GM21528 (cell line): Measurements from ENCODE around the gene MYO7A.

Experiments used
- ATAC-seq: cut with Tn5 transposase; IDR thresholded peaks from one replicate; pipeline ENCODE4 v1.9.1; 2021; ENCODE audit warnings: mild to moderate bottlenecking, moderate library complexity; ENCODE audit not compliant: unreplicated experiment, low FRiP score

MYO7A gene

GRCh38 chr11:77110836-77111235 is 17.2 kb upstream of the MYO7A start:
- ATAC-seq, result no peak

DNA sequence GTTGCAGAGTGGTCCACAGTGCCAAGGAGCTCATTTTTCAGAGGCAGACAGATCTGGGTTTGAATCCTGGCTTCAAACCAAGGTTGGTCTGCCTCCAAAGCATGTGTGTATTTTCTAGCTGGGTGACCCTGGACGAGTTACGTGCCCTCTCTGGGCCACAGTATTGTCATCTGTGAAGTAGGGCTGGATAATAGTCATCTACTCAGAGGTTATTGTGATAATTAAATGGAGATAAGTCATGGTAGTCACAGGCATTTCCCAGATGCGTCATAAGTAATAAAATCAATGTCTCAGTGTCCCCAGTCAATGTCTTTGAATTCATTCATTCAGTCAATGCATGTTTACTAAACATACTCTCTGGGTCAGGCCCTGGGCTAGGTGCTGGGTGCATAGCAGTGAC is 16.8 kb upstream of the MYO7A start:
- ATAC-seq, result no peak

DNA sequence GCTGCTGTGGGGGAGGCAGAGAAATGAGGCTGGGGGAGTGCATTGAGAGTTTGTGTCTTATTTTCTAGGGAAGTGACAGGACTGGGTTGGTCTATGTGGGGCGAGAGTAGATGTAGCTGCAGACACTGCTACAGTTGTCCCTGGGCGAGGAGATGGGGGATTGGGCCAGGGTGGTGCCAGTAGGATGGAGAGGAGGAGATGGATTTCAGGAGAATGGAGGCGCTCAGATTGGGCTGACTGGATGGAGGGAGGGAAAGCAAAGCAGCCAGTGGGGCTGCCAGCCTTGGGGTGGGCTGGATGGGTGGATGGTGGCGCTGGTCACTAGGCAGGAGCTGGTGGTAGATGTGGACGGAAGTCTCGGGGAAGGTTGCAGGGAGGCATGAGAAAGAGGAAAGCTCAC is 16.1 kb upstream of the MYO7A start:
- no peak for ATAC-seq

DNA sequence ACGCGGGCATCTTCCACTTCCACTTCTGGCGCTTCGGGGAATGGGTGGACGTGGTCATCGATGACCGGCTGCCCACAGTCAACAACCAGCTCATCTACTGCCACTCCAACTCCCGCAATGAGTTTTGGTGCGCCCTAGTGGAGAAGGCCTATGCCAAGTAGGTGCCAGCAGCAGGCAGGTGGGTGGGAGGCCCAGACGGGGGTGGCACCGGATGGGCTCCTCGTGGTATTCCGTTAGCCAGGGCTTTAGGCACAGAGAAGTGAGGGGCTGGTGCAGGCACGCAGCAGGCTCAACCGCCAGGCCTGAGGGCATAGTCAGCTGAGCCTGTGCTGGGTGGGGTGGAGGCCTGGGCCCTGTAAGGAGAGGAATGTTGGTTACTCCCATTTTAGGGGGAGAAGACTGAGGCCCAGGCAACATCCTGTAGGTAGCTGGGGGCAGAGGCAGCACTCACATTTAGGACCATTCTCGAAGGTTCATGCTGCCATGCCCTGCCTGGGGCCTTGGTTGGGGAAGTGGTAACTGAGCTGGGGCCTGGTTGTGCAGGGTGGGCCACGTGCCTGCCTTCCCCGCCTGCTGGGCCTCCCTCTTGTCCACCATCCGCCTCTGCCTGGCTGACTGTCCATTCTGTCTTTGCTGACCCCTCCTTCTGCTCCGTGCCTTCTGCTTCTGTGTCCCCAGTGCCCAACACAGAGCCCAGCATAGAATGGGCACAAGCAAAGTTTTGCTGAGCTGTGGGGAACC is 15.2 kb upstream of the MYO7A start:
- ATAC-seq, result no peak

- ATAC-seq, result no peak
These were observed 14.5 kb upstream of the MYO7A start for GRCh38 chr11:77113382-77114088.

DNA sequence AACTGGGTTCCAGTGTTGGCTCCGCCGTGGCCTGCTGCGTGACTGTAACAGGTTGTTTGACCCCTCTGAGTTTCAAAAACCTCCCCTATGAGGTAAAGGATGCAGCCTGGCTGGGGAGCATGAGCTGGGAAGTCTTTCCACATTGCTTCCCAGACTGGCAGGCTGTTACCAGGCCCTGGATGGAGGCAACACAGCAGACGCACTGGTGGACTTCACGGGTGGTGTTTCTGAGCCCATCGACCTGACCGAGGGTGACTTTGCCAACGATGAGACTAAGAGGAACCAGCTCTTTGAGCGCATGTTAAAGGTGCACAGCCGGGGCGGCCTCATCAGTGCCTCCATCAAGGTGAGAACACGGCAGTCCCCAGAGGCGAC is 14.0 kb upstream of the MYO7A start:
- no peak for ATAC-seq

DNA sequence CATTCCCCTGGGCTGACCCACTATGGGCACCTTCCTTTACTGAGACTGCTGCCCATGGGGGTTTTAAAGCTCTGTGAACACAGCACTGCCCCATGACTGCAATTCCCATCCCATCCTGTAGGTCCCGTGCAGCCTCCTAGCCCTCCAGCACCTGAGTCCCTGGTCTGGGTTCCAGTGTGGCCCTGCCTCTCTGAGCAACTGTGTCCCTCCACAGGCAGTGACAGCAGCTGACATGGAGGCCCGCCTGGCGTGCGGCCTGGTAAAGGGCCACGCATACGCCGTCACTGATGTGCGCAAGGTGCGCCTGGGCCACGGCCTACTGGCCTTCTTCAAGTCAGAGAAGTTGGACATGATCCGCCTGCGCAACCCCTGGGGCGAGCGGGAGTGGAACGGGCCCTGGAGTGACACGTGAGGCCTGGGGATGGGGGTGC is 12.8 kb upstream of the MYO7A start:
- no peak for ATAC-seq

DNA sequence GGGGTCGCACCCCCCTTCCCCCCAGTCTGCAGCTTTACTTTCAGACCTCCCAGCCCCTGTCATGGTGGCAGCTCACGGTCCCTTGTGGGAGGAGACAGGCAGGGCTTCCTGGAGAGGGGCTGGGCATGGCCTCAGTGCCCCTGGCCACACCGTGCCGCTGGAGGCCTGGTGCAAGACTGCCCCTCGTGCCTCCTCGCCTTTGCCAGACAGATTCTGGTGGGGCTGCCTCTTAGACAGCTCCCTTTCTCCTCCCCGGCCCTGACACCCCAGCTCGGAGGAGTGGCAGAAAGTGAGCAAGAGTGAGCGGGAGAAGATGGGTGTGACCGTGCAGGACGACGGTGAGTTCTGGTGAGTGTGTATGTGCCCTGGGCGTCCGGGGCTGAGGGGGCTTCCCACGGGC is 12.1 kb upstream of the MYO7A start:
- no peak for ATAC-seq

DNA sequence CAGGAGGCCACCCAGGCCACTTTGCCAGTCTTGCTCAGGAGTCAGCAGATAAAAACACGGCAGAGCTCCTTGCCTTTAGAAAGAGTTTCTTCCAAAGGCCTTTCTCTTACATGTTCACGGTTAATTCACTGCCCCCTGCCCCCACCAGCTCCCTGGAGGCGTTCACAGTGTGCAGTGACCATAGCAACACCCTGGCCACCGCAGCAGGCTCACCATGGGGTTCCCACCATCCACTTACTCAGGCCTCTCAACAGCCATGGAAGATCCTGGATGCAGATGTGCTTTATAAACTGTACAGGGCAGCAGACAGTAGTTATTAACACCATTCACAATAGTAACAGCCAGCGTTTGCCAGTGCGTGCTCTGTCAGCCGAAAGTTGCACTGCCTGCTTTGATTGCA is 10.6 kb upstream of the MYO7A start:
- no peak for ATAC-seq

DNA sequence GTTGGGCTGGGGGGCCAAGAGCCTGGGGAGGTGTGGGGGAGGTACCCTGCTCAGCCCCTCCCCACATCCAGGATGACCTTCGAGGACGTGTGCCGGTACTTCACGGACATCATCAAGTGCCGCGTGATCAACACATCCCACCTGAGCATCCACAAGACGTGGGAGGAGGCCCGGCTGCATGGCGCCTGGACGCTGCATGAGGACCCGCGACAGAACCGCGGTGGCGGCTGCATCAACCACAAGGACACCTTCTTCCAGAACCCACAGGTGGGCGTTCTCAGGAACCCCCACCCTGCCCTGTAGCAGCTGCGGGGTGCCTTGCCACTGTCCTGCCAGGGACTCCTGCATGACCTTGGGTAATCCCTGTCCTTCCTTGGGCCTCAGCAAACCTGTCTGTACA is 10.0 kb upstream of the MYO7A start:
- no peak for ATAC-seq

DNA sequence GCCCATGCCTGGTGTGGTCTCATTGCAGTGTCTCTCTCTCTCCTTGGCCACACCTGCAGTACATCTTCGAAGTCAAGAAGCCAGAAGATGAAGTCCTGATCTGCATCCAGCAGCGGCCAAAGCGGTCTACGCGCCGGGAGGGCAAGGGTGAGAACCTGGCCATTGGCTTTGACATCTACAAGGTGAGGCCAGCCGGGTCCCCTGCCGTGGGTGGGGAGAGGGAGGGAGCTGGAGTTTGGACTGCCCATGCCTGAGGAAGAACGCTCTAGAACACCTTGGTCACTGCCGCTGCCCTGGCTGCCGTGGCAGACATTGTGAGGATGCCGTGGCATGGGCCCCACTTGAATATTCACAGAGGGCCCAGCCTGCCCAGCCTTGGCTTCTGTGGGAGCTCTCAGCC is 9.1 kb upstream of the MYO7A start:
- ATAC-seq, result no peak

DNA sequence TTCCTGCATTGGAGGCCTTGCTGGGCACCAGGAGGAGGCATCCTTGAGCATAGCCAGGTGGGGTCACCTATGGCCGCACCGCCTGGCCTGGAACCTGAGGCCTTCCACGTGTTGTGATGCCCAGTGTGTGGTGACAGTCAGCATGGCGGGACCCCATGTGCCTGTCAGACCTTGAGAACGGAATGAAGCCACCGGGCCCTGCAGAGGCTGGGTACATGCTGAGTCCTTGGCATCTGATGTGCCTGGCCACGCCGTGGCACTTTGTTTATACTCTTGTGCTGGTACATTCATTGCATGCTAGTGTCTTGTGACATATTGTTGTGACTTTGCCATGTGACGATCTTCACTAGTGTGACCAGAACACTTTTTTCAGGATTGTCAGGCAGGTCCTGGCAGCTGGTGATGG is 8.5 kb upstream of the MYO7A start:
- ATAC-seq, result no peak

DNA sequence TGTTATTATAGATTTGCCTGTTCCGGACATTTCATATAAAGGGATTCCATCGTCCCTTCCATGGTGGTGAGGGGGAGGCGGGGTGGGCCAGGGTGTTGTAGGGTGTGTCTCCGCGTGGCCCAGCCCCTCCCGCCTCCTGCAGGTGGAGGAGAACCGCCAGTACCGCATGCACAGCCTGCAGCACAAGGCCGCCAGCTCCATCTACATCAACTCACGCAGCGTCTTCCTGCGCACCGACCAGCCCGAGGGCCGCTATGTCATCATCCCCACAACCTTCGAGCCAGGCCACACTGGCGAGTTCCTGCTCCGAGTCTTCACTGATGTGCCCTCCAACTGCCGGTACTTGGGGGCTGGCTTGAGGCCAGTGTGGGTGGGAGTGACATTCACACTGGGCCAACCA is 7.5 kb upstream of the MYO7A start:
- ATAC-seq, result no peak

GRCh38 chr11:77121096-77121640 is 6.9 kb upstream of the MYO7A start:
- no peak for ATAC-seq

DNA sequence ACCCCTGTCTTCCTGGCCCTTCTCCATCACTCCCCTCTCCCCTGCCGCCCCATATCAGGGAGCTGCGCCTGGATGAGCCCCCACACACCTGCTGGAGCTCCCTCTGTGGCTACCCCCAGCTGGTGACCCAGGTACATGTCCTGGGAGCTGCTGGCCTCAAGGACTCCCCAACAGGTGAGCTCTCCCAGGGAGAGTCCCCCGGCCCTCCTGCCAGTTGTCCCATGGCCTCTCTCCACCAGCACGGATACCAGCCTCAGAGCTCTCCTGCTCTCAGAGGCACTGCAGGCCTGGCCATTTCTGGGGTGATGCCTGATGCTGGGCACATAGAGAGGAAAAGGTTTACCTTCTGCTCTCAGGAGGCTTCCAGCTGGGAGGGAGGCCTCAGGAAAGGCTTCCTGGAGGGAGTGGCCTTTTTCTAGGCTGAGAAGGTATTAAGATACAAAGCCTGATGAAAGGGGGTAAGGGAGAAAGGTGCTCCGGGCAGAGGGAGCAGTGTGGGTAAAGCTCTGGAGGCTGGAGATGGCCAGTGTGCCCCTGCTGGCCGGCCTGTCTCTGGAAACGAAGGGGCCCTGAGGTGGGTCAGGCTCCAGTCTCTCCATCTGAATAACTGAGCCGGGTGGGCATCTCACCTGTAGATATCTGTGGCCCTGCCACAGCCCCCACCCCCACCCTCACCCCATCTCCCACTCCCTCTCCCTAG is 6.0 kb upstream of the MYO7A start:
- ATAC-seq, result no peak

DNA sequence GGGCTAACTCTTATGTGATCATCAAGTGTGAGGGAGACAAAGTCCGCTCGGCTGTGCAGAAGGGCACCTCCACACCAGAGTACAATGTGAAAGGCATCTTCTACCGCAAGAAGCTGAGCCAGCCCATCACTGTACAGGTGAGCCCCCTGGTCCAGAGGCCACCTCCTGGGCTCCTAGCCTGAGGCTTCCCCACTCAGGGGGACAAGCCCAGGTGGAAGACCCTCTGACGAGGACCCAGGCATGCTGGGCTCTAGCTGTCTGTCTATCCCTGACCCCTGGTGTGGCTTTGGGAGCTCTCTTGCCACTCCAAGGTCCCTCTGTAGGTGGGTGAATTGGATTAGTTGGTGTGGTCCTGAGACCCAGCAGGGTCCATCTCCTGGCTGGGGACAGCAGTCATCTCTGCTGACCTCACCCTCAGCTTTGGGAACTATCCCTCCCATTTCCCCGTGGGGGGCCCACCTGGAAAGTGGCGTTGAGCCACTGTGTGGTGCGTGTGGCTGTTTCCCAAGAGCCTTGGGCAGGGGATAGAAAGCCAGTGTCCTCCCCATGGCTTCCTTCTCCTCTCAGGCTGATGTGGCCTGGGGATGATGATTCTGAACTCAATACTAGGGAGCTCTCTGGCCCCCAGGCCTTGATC is 5.4 kb upstream of the MYO7A start:
- ATAC-seq, result no peak

DNA sequence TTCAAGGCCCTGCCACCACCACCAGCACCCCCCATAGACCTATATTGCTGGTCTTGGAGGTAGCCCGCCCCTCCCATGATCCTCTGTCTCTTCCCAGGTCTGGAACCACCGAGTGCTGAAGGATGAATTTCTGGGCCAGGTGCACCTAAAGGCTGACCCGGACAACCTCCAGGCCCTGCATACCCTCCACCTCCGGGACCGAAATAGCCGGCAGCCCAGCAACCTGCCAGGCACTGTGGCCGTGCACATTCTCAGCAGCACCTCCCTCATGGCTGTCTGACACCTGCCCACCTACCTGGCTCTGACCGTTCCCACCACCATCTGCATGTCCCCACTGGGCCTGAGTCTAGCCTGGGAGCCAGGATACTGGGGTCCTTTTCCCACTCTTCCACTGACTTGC is 4.5 kb upstream of the MYO7A start:
- no peak for ATAC-seq

GRCh38 chr11:77124041-77124440 is 4.0 kb upstream of the MYO7A start:
- ATAC-seq, result no peak

- ATAC-seq, result no peak
These were observed 3.6 kb upstream of the MYO7A start for GRCh38 chr11:77124488-77124887.

- ATAC-seq, result no peak
These were observed 2.9 kb upstream of the MYO7A start for GRCh38 chr11:77125191-77125590.

GRCh38 chr11:77125695-77126094 is 2.4 kb upstream of the MYO7A start:
- no peak for ATAC-seq
